Measurements from ENCODE around the gene KLHDC9.

Gene KLHDC9

GRCh38 chr1:161137881-161138280, 39.7 kb downstream of the KLHDC9 start:
- H3K36me3 ChIP-seq (replicated peaks), result no peaks in the 10 kb centered on the region
- in situ Hi-C loops (cut with MboI; ENCODE audit: low sequenced_read_pairs), result no loop called here
- H3K27me3 ChIP-seq (ENCODE audit: low read depth), result no peaks in the 10 kb centered on the region
- H3K4me1 ChIP-seq, result peaks cover 3% of the 10 kb centered on the region; the same call in 1 of the 2 replicates
- no peak for DNase-seq (ENCODE audit: low spot score in 2 of 2)
- H3K4me3 ChIP-seq, result no peak overlapping the region
- H3K9me3 ChIP-seq, result no peaks in the 10 kb centered on the region

GRCh38 chr1:161138431-161138830, 40.3 kb downstream of the KLHDC9 start:
- Histone ChIP-seq H3K4me3 (no peak overlapping the region), H3K27me3 (ENCODE audit: low read depth) (no peaks in the 10 kb centered on the region), H3K9me3 (no peaks in the 10 kb centered on the region), H3K36me3 (replicated peaks) (no peaks in the 10 kb centered on the region), H3K4me1 (peaks cover 3% of the 10 kb centered on the region; the same call in 1 of the 2 replicates)
- in situ Hi-C loops (cut with MboI; ENCODE audit: low sequenced_read_pairs), result no loop called here
- no peak for DNase-seq (ENCODE audit: low spot score in 2 of 2)

- H3K9me3 ChIP-seq, result no peaks in the 10 kb centered on the region
- H3K36me3 ChIP-seq (replicated peaks), result no peaks in the 10 kb centered on the region
- no peaks in the 10 kb centered on the region for H3K4me1 ChIP-seq
- no peak overlapping the region for H3K4me3 ChIP-seq
- H3K27me3 ChIP-seq (ENCODE audit: low read depth), result no peaks in the 10 kb centered on the region
- peak in 1 of 2 experiments; percentile 60 for DNase-seq (ENCODE audit: low spot score in 2 of 2)
- in situ Hi-C loops (cut with MboI; ENCODE audit: low sequenced_read_pairs), result no loop called here
Observed at GRCh38 chr1:161139766-161140165, 41.6 kb downstream of the KLHDC9 start.

- Histone ChIP-seq H3K27me3 (ENCODE audit: low read depth) (no peaks in the 10 kb centered on the region), H3K4me3 (no peak overlapping the region), H3K4me1 (no peaks in the 10 kb centered on the region), H3K9me3 (no peaks in the 10 kb centered on the region), H3K36me3 (replicated peaks) (no peaks in the 10 kb centered on the region)
- in situ Hi-C loops (cut with MboI; ENCODE audit: low sequenced_read_pairs), result no loop called here
- DNase-seq (ENCODE audit: low spot score in 2 of 2), result no peak
Observed at GRCh38 chr1:161140755-161141400, 42.7 kb downstream of the KLHDC9 start.

GRCh38 chr1:161145832-161146231, 47.7 kb downstream of the KLHDC9 start:
- H3K9me3 ChIP-seq, result no peaks in the 10 kb centered on the region
- H3K36me3 ChIP-seq (replicated peaks), result no peaks in the 10 kb centered on the region
- no peak for DNase-seq (ENCODE audit: low spot score in 2 of 2)
- H3K4me1 ChIP-seq, result no peaks in the 10 kb centered on the region
- in situ Hi-C loops (cut with MboI; ENCODE audit: low sequenced_read_pairs), result no loop called here
- no peaks in the 10 kb centered on the region for H3K27me3 ChIP-seq (ENCODE audit: low read depth)
- H3K4me3 ChIP-seq, result no peak overlapping the region
